Measurements from ENCODE around the gene PRRT1B. TPM values are rescaled to one million over a fixed set of nuclear protein-coding genes. Genes with fewer than 3 reads are reported as not detected.

Gene PRRT1B
- total RNA-seq, 1 donor from 2014 or later = 8.5 TPM

- ATAC-seq = no peak
- no peak for DNase-seq (ENCODE audit: low spot score)
These were observed 32.7 kb downstream of the PRRT1B start for GRCh38 chr9:131578021-131578420.

DNA sequence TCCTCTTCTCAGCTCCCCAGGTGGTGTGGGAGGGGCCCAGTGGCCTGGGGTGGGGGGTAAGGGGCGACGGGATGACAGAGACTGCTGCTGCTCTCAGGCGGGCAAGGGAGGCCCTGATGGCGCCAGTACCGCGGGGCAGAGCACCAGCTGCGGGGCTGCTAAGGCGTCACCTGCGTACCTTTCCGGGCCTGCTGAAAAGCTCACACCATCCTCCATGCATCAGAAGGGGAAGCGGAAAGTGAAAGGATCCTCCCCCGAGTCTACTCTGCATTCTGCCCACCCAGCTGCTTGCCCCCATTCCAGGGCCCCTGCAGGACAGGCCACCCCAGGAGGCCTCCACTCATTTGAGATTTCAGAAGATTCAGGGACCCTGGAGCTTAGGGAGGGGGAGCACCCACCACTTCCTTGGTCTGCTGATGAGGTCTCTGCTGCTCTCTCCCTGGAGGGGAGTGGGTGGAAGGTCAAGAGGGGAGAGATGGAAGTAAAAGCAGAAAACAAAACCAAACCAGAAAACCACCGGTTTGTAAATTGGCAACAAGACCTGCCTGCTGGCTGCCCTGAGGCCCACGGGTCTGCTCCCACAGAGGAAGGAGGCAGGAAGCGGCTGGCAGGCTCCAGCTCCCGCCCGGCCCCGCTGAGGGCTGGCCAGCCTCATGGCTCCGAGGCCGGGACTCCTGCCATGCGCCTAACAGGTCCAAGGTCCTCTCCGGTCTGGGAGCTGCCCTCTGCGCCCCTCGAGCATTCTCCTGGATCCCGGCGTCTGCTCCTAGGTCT, 33.6 kb downstream of the PRRT1B start:
- DNase-seq (ENCODE audit: low spot score) = peak; percentile 87
- ATAC-seq = peak; percentile 92

GRCh38 chr9:131579789-131580211, 34.5 kb downstream of the PRRT1B start:
- DNase-seq (ENCODE audit: low spot score) (no peak), ATAC-seq (peak; percentile 52)

DNA sequence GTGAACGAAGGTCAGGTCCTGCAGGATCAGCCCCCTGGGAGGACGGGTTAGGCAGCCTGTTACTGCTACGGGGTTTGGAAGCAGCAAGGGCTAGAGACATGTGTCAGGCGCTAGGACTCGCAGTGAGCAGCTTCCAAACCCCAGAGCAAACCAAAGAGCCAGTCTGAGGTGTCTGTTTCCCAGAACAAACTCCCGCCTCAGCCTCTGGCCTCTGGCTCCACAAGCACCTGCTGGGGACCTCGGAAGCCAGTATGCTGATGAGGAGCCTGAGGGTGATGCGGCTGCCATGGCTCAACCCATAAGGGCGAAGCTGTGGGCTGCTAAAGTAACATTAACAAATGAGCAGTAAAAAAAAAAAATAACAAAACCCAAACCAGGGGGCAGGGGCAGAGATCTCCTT, 35.0 kb downstream of the PRRT1B start:
- ATAC-seq (peak; percentile 48), DNase-seq (ENCODE audit: low spot score) (no peak)

- DNase-seq (ENCODE audit: low spot score) = no peak
- no peak for ATAC-seq
These were observed 36.7 kb downstream of the PRRT1B start for GRCh38 chr9:131582056-131582455.

DNA sequence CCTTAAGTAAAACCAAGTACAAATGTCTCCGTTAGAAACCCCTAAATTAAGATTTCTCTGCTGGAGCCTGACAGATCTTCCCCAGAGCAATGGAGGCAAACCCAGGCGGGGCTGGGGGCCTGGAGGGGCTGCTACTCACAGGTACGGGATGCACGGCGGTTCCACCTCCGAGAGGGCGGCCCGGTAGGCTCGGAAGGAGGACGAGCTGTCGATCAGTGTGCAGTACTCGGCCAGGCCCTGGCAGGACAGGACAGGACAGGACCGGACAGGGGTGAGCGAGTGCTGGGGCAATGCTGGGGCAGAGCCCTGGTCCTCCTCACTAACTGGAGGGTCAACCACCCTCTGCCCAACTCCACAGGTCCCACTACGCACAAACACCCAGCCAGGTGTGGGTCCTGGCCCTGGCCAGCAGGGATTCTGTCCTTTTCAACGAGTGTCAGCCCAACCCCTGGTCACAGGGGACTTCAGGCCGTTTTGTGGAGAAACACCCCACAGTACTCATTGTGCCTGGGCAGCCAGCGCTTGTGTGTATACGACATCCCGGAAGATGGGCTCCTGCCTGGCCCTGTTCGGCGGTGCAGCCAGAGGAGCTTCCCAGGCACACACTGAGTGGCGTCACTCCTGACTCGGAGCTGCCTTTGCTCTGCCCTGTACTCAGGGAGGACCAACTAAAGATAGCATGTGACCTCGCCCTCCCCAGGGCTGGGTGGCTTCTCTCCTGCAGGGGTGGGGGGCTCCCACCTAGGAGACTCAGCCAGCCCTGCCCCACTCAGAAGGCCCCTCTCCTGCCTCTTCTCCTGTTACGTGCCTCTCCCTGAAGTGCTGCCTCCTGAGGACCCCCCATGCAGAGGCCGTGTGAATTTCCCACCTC, 37.4 kb downstream of the PRRT1B start:
- ATAC-seq (no peak), DNase-seq (ENCODE audit: low spot score) (no peak)

GRCh38 chr9:131583337-131583645, 38.0 kb downstream of the PRRT1B start:
- ATAC-seq (no peak), DNase-seq (ENCODE audit: low spot score) (no peak)

- DNase-seq (ENCODE audit: low spot score) (no peak), ATAC-seq (no peak)
These were observed 38.7 kb downstream of the PRRT1B start for GRCh38 chr9:131583836-131584555.

GRCh38 chr9:131584858-131585257, 39.5 kb downstream of the PRRT1B start:
- no peak for ATAC-seq
- DNase-seq (ENCODE audit: low spot score) = no peak

- DNase-seq (ENCODE audit: low spot score) = no peak
These were observed 40.1 kb downstream of the PRRT1B start for GRCh38 chr9:131585375-131585774.

DNA sequence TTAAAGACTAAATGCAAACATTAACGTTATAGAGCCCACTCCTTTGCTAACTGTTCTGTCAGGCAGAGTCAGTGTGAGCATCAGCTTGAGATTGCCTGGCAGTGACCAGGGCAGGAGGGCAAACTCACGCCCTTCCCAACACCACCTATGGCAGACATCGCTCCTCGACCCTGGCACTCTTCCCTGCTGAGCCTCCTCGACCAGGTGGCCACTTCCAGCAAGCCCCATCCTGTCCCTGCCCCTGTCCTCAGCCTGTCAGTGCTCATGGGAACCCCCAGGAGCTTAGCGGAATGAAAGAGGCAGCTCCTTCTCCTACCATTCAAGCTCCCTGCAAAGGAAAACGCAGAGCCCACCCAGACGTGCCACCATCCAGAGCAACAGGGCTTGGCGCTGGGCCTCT, 42.0 kb downstream of the PRRT1B start:
- ATAC-seq (no peak), DNase-seq (ENCODE audit: low spot score) (no peak)

More at GRCh38 chr9:131585375-131585774, 40.1 kb downstream of the PRRT1B start:
- peak; percentile 39 for ATAC-seq

- ATAC-seq = no peak
These were observed 42.6 kb downstream of the PRRT1B start for GRCh38 chr9:131587906-131588305.

GRCh38 chr9:131588396-131588795, 43.1 kb downstream of the PRRT1B start:
- DNase-seq (ENCODE audit: low spot score) (no peak), ATAC-seq (no peak)

More at GRCh38 chr9:131587906-131588305, 42.6 kb downstream of the PRRT1B start:
- DNase-seq (ENCODE audit: low spot score) = no peak

- no peak for DNase-seq (ENCODE audit: low spot score)
- ATAC-seq = no peak
These were observed 43.9 kb downstream of the PRRT1B start for GRCh38 chr9:131589124-131589711.

DNA sequence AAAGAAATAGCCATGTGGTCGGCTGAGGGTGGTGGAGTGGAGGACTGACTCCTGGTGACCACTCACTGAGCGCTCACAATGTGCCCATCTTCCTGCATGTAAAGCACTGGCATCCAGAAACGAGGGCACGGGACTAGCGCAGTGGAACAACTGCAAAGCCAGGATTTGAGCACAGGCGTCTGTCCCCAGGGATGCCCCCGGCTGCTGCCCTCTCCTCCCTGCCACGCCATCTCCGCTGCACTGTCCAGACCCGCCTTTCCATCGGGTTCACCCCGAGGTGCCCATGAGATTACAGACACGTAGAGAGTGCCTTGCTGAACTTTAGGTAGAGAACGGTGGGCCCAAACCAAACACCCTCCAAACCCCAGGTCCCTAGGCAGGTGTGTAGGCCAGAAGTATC, 44.7 kb downstream of the PRRT1B start:
- ATAC-seq = no peak

GRCh38 chr9:131590449-131590848, 45.1 kb downstream of the PRRT1B start:
- ATAC-seq = no peak

More for the DNA sequence above, 44.7 kb downstream of the PRRT1B start:
- no peak for DNase-seq (ENCODE audit: low spot score)

DNA sequence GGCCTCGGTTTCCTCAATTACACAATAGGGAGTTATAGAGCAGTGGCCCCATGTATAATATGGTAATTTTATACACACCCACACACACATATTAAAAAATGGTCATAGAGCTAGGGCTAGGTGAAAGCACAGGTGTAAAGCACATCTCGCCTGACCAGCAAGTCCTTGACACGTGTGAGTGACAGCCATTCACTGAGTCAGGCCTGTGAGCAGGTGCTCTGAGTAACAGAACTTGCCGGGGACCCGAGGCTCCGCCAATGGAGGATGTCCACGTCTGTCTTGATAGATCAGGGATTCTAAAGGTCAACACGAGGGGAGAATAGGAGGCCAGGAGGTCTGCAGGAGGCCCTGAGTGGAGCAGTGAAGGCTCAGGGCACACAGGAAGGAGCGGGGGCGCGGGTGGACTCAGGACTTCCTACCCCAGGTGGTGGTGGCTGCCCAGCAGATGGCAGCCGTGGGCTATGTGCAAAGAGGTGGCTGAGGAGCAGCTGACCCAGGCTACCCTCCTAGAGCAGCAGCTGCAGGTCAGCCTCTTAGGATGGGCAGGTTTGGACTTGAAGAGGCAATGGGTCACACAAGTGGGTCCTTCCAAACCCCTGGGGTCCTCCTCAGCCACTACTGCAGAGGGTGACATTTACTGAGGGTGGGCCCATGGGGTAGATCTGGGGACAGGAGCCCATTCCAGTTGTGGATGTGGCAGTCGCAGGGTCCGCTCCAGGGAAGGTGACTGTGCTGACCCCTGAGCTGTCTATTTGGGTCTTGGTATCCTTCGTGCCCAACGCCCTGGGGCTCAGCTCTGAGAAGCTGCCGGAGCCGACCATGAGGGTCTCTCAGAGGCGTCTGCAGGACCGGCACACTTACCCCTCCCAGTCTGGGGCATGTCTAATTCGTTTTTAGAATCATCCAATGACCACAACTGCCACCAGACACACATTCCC, 45.9 kb downstream of the PRRT1B start:
- peak; percentile 96 for ATAC-seq
- peak; percentile 80 for DNase-seq (ENCODE audit: low spot score)

More at GRCh38 chr9:131590449-131590848, 45.1 kb downstream of the PRRT1B start:
- DNase-seq (ENCODE audit: low spot score) = no peak

- DNase-seq (ENCODE audit: low spot score) (no peak), ATAC-seq (no peak)
These were observed 46.5 kb downstream of the PRRT1B start for GRCh38 chr9:131591845-131592208.

DNA sequence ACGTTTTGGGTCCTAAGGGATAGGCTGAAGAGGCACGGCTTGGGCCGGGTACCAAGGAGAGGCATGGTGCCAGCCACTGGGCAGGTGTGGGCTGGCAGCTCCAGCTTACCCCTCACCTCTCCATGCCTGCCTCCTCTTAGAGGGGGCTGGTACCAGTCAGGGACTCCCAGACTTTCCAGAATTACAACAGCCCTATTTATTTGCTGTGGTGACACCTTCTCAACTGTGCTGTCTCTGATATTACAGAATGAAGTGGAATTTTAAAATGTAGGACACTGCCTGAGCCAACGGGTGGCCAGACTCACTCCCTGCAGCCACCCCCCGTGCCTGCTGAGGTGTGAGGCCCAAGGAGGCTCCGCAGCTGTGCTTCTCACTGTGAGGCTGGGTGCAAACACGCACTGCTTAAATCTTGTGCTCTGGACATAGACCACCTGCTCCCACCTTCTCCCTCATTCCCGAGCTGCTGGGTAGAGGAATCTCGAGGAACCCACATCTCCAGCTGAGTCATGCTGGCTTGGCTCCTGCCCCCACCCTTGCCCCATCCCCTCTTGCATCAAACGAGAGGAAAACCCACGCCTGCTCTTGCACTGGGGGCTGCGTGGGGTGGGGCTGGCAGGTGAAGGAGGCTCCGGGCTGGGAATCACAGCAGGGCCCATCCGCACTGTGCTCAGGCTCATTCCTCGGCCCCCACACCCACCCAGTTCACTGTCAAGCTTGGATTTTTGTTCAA, 47.9 kb downstream of the PRRT1B start:
- ATAC-seq = no peak
- DNase-seq (ENCODE audit: low spot score) = no peak

Measured in left lobe of liver (tissue), 2 donors.